Fibroblast of mammary gland (primary cell): ENCODE data around the gene TLK2.

Experiments used
- DNase-seq: peaks from one replicate; pipeline ENCODE4 v3.0.0-alpha.2; 2010; ENCODE audit warnings: low read depth
- H3K4me3 ChIP-seq: 2 replicates; pipeline ENCODE4 v1.5.1; 2011; ENCODE audit warnings: low read depth, mild to moderate bottlenecking, low read length, moderate library complexity; ENCODE audit not compliant: control insufficient read depth
- CTCF ChIP-seq: conservative IDR thresholded peaks from 2 replicates; pipeline ENCODE4 v1.5.1; 2011; ENCODE audit warnings: low read depth, low read length, inconsistent platforms; ENCODE audit not compliant: control insufficient read depth, insufficient read depth

Gene TLK2

GRCh38 chr17:62614142-62614541, 135.5 kb downstream of the TLK2 start:
- no peak for TF ChIP-seq CTCF
- H3K4me3 ChIP-seq, result no peak overlapping the region
- peak; percentile 94 for DNase-seq

DNA sequence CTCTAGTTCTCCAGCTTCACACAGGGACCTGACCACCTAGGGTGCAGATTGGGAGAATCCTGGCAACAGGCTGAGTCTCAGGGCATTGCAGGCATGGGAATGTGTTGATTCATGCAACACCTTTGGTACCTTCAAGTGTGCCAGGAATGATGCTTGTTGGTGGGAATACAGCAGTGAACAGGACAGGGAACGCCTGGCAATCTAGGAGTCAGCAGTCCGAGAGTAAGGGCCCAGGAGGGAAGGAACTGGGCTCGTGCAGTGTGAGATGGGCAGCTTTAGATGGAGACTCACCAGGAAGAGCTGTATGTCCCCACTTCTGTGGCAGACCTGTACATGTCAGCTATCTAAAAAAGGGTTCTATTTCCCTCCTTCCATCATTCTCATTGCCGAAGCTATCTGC, 136.9 kb downstream of the TLK2 start:
- no peak overlapping the region for H3K4me3 ChIP-seq
- no peak for DNase-seq
- no peak for TF ChIP-seq CTCF

- no peak for TF ChIP-seq CTCF
- no peak for DNase-seq
- no peak overlapping the region for H3K4me3 ChIP-seq
Observed at GRCh38 chr17:62616993-62617893, 138.6 kb downstream of the TLK2 start.

DNA sequence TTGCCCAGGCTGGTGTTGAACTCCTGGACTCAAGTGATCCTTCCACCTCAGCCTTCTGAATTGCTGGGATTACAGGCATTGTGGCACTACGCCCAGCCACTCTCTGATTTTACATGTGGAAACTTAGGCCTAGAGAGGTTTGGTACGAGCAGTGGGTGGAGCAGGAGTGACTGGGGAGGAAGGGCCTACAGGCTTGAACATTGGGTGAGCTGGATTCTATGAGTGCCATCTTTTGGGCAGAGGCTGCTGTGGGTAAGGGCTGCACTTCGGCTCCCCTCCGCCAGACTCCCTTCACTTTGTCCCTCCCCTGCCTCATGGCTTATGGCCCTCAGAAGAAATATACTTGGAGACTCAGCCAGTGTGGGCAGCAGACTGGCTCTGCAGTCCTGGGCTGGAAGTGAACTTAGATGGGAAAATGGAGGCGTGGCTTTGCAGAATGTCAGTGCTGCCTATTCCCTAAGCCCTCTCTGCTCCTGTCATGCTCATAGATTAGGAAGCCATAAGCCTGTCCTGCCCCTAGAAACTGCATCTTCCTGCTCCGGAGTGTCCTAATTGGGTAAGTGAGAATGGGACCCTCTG, 139.4 kb downstream of the TLK2 start:
- peak; percentile 63 for DNase-seq

GRCh38 chr17:62618647-62619416, 140.2 kb downstream of the TLK2 start:
- DNase-seq, result no peak
- H3K4me3 ChIP-seq, result no peak overlapping the region
- TF ChIP-seq CTCF, result no peak

More for the DNA sequence above, 139.4 kb downstream of the TLK2 start:
- no peak for TF ChIP-seq CTCF
- H3K4me3 ChIP-seq, result no peak overlapping the region

GRCh38 chr17:62619417-62620155, 141.0 kb downstream of the TLK2 start:
- DNase-seq, result no peak
- H3K4me3 ChIP-seq, result no peak overlapping the region
- no peak for TF ChIP-seq CTCF
